NCI-H446 (cell line): Measurements from ENCODE around the gene PIBF1.

Experiments
- DNase-seq, 2 experiments: peaks; one replicate each; lab custom pipeline; 2025; lab: John Stamatoyannopoulos, UW

PIBF1 gene

GRCh38 chr13:73059460-73060250 is 277.7 kb downstream of the PIBF1 start:
- DNase-seq = no peak

GRCh38 chr13:73060251-73061160 is 278.6 kb downstream of the PIBF1 start:
- DNase-seq = no peak

- no peak for DNase-seq
These were observed 279.5 kb downstream of the PIBF1 start for GRCh38 chr13:73061473-73061872.

- DNase-seq = no peak
These were observed 279.9 kb downstream of the PIBF1 start for GRCh38 chr13:73061876-73062275.

- no peak for DNase-seq
These were observed 280.5 kb downstream of the PIBF1 start for GRCh38 chr13:73062468-73062867.

- no peak for DNase-seq
These were observed 281.2 kb downstream of the PIBF1 start for GRCh38 chr13:73063166-73063565.

- DNase-seq = no peak
These were observed 283.1 kb downstream of the PIBF1 start for GRCh38 chr13:73065036-73065435.

- DNase-seq = no peak
These were observed 283.9 kb downstream of the PIBF1 start for GRCh38 chr13:73065665-73066340.
